GOT3 (cell line): ENCODE data around the gene APBB1IP.
"Not testable (repeated sequence)": the region's sequence is repeated elsewhere in the genome, so short reads cannot be mapped to it uniquely, and the experiment has no call there.

ENCODE experiments used
- DNase-seq: peaks from one replicate; lab custom pipeline; 2025; ENCODE audit warnings: mixed read lengths; lab: John Stamatoyannopoulos, UW

Gene APBB1IP

GRCh38 chr10:26556748-26557640 lies 118.9 kb downstream of the APBB1IP start:
- no peak for DNase-seq

GRCh38 chr10:26557641-26558014 lies 119.5 kb downstream of the APBB1IP start:
- DNase-seq, result no peak

GRCh38 chr10:26566525-26567350 lies 128.6 kb downstream of the APBB1IP start:
- DNase-seq, result no peak

- DNase-seq, result no peak
These were observed 129.2 kb downstream of the APBB1IP start for GRCh38 chr10:26567351-26567721.

GRCh38 chr10:26571655-26572054 lies 133.5 kb downstream of the APBB1IP start:
- no peak for DNase-seq

- DNase-seq, result no peak
These were observed 135.5 kb downstream of the APBB1IP start for GRCh38 chr10:26573674-26574073.

- no peak for DNase-seq
These were observed 136.6 kb downstream of the APBB1IP start for GRCh38 chr10:26574783-26575182.

- not testable (repeated sequence) for DNase-seq
These were observed 140.2 kb downstream of the APBB1IP start for GRCh38 chr10:26578371-26578770.

GRCh38 chr10:26579256-26580063 lies 141.3 kb downstream of the APBB1IP start:
- no peak for DNase-seq

- DNase-seq, result no peak
These were observed 148.1 kb downstream of the APBB1IP start for GRCh38 chr10:26586211-26586610.

- no peak for DNase-seq
These were observed 150.5 kb downstream of the APBB1IP start for GRCh38 chr10:26588611-26589010.

GRCh38 chr10:26589813-26590212 lies 151.7 kb downstream of the APBB1IP start:
- not testable (repeated sequence) for DNase-seq

GRCh38 chr10:26593896-26594295 lies 155.8 kb downstream of the APBB1IP start:
- DNase-seq, result no peak

- DNase-seq, result not testable (repeated sequence)
These were observed 165.1 kb downstream of the APBB1IP start for GRCh38 chr10:26603283-26603682.

- not testable (repeated sequence) for DNase-seq
These were observed 166.4 kb downstream of the APBB1IP start for GRCh38 chr10:26604320-26605093.

- not testable (repeated sequence) for DNase-seq
These were observed 168.3 kb downstream of the APBB1IP start for GRCh38 chr10:26606389-26606877.

GRCh38 chr10:26612151-26612915 lies 174.2 kb downstream of the APBB1IP start:
- no peak for DNase-seq
